ENCODE results near the gene CDH5. TPM values are rescaled to one million over a fixed set of nuclear protein-coding genes. Genes with fewer than 3 reads are reported as not detected.

Gene CDH5
- total RNA-seq, 6 experiments from 2014 or later = 9.0 to 25.7 (median 15.4) TPM

DNA sequence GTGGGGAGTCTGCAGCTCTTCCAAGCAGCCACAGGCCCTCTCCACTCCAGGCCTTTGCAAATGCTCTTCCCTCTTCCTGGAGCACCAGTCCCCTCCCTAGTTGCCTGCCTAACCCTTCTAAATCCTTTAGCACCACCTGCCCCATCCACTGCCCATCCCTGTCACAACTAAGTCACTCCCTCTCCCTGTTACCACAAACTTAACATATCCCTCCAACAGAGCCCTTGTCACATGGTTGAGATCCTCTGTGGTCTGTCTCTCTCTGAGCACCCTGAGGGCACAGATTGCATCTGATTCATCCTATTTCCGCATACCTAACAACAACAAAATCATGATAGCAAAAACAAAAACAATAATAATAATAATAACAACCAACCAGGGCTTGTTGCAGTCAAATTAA is 49.6 kb downstream of the CDH5 start:
- Histone ChIP-seq H3K4me1 (no peaks in the 10 kb centered on the region), H3K4me3 (no peak overlapping the region), H3K36me3 (no peaks in the 10 kb centered on the region), H3K27ac (no peak overlapping the region), H3K27me3 (no peaks in the 10 kb centered on the region), H3K9me3 (no peaks in the 10 kb centered on the region)
- WGBS (ENCODE audit: insufficient coverage, low coverage, low lambda C conversion rate, missing lambda C conversion rate) = 86% methylated on average over 1 of the region's 1 CpG
- DNase-seq = no peak
- intact Hi-C loops (cut with DNase I) = no loop called here
- no peak for ATAC-seq
- TF ChIP-seq, protein P1, sequence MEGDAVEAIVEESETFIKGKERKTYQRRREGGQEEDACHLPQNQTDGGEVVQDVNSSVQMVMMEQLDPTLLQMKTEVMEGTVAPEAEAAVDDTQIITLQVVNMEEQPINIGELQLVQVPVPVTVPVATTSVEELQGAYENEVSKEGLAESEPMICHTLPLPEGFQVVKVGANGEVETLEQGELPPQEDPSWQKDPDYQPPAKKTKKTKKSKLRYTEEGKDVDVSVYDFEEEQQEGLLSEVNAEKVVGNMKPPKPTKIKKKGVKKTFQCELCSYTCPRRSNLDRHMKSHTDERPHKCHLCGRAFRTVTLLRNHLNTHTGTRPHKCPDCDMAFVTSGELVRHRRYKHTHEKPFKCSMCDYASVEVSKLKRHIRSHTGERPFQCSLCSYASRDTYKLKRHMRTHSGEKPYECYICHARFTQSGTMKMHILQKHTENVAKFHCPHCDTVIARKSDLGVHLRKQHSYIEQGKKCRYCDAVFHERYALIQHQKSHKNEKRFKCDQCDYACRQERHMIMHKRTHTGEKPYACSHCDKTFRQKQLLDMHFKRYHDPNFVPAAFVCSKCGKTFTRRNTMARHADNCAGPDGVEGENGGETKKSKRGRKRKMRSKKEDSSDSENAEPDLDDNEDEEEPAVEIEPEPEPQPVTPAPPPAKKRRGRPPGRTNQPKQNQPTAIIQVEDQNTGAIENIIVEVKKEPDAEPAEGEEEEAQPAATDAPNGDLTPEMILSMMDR (IDR thresholded peaks at IDR 0.05) = no peak
- no peak for TF ChIP-seq POLR2A (IDR thresholded peaks at IDR 0.05)

DNA sequence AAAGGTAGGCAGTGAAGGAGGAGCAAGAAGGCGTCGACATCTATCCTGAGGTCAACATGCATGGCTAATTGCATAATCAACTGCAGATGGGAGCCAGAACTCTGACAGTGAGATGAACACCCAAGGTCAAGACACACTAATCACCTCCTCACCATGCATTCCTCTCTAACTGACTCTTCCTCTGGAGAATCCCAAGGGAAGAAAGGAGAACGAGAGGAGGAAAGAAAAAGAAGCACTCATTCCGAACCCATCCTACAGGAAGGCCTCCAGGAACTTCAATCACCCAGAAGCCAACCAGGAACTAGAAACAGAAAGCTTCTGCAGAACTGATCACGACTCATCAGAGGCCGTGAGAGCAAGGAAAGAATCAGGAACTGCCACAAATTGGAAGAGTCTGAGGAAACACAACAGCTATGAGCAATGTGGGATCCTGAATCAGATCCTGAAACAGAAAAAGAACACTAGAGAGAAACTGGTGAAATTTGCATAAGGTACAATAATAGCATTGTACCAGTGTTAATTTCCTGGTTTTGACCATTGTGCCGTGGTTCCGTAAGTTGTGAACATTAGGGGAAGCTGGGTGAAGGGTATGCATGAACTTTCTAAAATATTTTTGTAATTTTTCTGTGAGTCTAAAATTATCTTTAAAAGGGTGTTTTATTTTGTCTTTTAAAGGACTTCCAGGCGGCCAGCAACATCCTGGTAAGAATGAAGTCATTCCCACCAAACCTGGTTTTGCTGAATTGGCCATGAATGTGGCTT is 50.6 kb downstream of the CDH5 start:
- 78% methylated on average over 9 of the region's 9 CpGs for WGBS (ENCODE audit: insufficient coverage, low coverage, low lambda C conversion rate, missing lambda C conversion rate)
- ATAC-seq (no peak), DNase-seq (no peak)
- H3K36me3 ChIP-seq = no peaks in the 10 kb centered on the region
- no peaks in the 10 kb centered on the region for H3K9me3 ChIP-seq
- no peaks in the 10 kb centered on the region for H3K27me3 ChIP-seq
- no peak for TF ChIP-seq POLR2A (IDR thresholded peaks at IDR 0.05)
- TF ChIP-seq, protein P1 (IDR thresholded peaks at IDR 0.05) = no peak
- intact Hi-C loops (cut with DNase I) = no loop called here
- H3K27ac ChIP-seq = no peak overlapping the region
- no peak overlapping the region for H3K4me3 ChIP-seq
- no peaks in the 10 kb centered on the region for H3K4me1 ChIP-seq

DNA sequence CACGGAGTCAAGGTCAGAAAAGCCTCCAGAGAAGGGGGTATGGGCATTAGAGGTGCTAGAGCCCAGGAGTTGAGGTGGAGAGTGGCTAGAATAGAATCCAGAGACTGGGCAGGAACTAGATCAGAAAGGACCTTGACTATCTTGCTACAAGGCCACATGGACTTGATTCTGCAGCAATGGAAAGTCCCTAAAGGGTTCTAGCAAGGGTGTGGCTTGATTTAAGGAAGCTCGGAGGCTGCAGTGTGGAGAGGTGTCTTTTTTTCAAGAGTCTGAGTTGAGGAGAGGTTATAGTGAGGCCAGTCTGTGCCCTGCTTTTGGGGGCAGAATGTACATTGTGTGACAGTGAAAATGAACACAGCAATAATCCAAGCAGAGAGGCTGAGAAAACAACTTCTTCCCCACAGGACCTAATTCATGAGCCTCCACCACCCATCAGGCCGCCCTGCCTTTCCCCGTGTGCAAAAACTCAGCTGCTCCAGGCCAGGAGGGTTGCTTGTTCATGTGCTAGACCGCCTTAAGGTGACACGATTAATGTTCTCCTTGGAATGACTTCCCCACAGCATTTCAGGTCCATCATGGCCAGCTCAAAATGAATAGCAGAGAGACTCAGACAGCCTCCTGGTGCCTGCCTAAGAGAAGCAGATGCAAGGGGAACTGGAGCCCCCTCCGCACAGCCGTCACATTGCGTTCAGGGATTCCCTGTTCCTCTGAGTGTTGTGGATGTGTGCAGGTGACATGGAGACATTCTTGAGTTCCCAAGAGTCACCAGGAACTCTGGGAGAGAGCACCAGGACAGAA is 51.9 kb downstream of the CDH5 start:
- whole genome bisulfite sequencing (ENCODE audit: insufficient coverage, low coverage, low lambda C conversion rate, missing lambda C conversion rate) = 68% methylated on average over 6 of the region's 9 CpGs
- no peaks in the 10 kb centered on the region for H3K9me3 ChIP-seq
- H3K27ac ChIP-seq = no peak overlapping the region
- no peaks in the 10 kb centered on the region for H3K27me3 ChIP-seq
- no peak overlapping the region for H3K4me3 ChIP-seq
- no peak for ATAC-seq
- TF ChIP-seq POLR2A (IDR thresholded peaks at IDR 0.05) = no peak
- TF ChIP-seq, protein P1 (IDR thresholded peaks at IDR 0.05) = no peak
- no peaks in the 10 kb centered on the region for H3K36me3 ChIP-seq
- H3K4me1 ChIP-seq = no peaks in the 10 kb centered on the region
- DNase-seq = no peak
- intact Hi-C loops (cut with DNase I) = no loop called here

DNA sequence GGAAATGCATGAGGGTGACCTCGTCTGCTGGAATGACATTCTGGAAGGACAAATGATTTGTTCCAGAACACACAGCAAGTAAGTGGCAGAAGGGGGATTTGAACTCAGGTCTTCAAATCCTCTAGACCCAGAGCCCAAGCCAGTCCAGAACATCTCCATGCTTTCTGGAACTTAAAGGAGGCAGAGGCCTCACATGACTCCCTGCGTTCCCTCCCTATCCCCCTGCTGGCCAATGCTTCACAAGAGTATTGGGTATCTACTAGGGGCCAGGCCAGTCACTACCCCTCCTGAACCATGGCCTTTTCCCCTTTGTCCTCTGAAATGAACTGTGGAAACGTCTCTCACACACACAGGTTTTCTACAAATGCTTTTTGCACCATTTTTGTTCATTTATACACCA is 53.0 kb downstream of the CDH5 start:
- no peaks in the 10 kb centered on the region for H3K9me3 ChIP-seq
- no peaks in the 10 kb centered on the region for H3K4me1 ChIP-seq
- H3K4me3 ChIP-seq = no peak overlapping the region
- no peaks in the 10 kb centered on the region for H3K36me3 ChIP-seq
- H3K27ac ChIP-seq = no peak overlapping the region
- H3K27me3 ChIP-seq = no peaks in the 10 kb centered on the region
- DNase-seq = no peak
- WGBS (ENCODE audit: insufficient coverage, low coverage, low lambda C conversion rate, missing lambda C conversion rate) = 50% methylated on average over 2 of the region's 3 CpGs
- no peak for TF ChIP-seq POLR2A (IDR thresholded peaks at IDR 0.05)
- TF ChIP-seq, protein P1 (IDR thresholded peaks at IDR 0.05) = no peak
- ATAC-seq = no peak
- intact Hi-C loops (cut with DNase I) = no loop called here
